ENCODE measurements around the gene OTOS.

Gene OTOS

DNA sequence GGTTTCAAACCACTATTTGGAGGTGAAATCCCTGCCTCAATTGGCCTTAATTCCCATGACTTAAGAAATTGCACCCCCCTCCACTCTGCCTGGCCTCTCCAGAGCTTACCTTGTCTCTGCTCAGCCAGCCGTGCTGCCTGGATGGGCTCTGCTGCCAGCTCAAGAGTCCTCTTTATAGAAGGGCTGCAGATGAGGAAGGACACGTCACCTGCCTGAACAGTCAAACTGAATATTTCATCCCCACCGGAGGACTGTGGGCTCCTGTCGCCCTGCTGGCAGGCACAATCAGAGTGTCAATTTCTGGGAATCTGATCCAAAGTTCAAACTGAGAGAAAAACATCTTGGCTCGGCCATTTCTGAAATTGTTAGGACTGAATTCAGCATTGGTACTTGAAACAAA lies at the start of gene OTOS:
TSS of gene OTOS (minus strand) at position 148 of the 400 bp plus-strand sequence. CDS start 332 bp downstream, outside the sequence.
- no peak for DNase-seq (ENCODE audit: low read depth)

DNA sequence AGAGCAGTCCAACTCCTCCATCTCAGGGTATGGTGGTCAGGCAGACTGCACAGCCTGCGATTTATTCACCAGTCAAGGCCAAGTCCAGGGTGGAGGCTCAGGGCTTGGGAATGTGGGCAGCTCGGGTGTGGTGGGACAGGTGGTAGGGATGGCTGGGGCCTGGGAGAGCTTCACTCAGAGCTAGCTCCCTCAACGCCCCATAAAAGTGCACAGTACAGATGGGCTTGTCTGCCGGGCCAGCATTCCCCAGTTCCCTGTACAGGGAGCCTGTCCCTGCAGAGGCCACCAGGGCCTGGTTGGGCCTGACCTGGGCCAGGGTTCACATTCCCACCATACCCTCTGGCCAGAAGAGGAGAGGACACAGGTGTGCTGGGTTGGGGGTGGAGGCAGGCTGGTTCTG lies 49.2 kb upstream of the OTOS start:
- DNase-seq (ENCODE audit: low read depth): no peak

DNA sequence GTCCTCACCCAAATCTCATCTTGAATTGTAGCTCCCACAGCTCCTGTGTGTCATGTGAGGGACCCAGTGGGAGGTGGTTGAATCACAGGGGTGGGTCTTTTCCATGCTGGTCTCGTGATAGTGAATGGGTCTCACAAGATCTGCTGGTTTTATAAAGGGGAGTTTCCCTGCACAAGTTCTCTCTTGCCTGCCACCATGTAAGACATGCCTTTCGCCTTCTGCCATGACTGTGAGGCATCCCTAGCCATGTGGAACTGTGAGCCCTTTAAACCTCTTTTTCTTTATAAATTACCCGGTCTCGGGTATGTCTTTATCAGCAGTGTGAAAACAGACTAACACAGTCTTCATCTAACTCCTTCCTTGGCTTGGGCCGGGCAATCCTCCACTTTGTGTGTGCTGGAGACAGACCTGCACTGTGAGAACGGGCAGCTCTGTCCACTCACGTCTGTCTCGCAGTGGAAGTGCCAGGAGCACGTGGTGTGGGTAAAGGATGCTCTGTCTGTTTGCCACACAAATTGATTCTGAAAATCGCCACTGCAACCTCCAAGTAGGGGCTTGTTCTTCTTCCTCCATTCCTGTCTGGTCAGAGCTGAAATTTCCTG lies 47.6 kb upstream of the OTOS start:
- DNase-seq (ENCODE audit: low read depth): no peak

DNA sequence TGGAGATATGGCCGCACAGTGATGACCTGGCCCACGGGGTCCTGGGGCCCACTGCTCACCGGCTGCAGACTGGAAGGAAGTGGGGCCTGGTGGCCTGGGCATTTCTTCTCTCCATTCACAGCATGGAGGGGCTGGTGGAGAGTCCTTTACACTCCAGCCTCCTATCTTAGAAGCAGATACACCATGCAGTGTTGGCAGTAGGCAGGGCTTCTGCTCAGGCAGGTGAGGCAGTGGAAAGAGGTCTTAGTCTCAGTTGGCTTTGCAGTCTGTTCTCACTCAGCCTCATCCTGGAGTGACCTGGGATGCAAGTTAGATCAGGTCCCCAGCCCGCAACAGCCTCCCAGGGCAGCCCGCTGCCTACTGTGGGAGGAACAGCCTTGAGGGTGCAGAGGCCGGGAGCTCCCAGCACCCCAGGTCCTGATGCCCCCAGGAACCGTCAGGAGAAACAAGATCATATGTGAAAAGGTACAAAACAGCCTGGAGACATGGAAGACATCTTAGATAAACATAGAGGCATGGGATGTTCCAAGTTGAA lies 45.8 kb upstream of the OTOS start:
- DNase-seq (ENCODE audit: low read depth): no peak

DNA sequence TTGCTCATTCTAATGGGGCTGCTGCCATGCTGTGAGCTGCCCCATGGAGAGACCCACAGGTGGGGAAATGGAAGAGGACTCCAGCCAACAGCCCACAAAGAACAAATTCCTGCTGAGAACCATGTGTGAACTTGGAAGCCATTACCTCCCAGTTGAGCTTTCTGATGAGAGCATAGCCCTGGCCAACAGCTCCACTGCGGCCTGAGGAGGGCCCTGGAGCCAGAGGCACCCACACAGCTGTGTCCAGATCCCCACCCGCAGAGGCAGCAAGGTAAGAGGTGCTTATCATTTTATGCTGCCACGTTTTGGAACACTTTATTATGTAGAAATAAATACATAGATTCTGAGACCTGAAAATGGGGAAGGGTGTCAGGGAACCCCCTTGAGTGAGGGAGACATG lies 44.2 kb upstream of the OTOS start:
- DNase-seq (ENCODE audit: low read depth): no peak

DNA sequence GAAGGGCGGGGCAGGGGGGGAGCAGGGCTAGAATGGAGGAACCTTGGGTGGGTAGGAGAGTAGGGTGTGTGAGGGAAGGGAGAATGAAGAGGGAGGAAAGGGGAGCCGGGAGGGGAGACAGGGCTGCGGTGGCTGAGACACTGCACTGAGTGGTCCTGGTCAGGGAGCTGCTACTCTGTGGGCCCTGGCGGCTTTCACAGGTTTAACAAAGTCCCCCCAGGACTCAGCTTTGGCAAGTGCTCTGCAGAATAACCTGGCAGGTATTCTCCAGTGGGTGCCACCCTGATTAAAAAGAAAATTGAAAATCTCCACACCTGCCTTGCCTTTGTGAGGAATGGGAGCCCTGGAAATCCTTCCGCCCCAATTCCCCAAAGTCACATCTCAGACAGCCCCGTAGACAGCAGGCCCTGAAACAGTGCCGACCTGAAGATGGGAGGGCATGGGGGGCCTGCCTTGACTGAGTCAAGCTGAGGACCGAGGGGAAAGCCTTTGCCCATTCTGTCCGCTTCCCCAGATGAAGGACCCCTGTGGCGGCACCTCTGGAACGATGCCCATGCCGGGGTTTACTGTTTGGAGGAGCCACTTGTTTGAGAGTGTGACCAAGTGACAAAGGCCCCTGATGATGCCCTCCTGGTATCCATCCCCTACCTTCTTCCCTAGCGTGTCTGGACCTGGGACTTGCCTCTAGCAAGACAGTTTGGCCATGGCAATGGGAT lies 43.6 kb upstream of the OTOS start:
- no peak for DNase-seq (ENCODE audit: low read depth)

DNA sequence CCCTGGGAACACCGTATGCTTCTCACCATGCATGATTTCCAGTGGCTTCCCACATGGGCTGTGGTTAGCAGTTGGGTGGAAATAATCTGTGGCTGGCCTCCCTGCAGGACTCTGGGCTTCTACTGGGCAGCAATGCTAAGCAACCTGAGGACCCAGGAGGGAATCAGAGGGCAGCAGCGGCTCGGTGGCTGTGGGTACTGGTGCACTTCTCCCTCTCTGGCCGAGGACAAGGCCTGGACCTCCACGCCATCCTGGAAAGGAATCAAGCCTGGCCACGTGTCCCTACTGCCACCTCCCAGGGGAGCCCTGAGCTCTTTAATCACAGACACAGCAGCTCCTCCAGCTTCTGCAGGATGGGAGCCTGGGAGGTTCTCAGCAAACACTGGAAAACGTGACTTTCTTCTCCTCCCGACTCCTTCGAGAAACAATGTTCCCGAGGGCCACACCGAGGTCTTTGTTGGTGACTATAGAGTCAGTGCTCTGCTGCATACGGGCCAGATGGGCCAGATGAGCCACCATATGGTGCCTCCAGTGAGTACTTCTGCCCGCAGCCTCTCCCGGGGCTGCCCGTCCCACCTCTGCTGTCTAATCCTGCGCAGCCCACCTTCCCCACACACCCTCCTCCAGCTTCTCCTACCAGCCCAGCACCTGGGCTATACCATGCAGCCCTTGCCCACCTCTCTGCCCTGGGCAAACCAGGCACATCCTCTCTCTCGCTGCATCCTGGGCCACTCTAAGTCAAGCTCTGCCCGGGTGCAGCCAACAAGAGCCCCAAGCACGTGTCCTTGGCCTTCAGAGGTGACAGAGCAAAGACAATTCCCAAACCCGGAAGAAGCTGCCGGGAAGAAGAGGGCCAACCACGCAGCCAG lies 42.8 kb upstream of the OTOS start:
- no peak for DNase-seq (ENCODE audit: low read depth)

DNA sequence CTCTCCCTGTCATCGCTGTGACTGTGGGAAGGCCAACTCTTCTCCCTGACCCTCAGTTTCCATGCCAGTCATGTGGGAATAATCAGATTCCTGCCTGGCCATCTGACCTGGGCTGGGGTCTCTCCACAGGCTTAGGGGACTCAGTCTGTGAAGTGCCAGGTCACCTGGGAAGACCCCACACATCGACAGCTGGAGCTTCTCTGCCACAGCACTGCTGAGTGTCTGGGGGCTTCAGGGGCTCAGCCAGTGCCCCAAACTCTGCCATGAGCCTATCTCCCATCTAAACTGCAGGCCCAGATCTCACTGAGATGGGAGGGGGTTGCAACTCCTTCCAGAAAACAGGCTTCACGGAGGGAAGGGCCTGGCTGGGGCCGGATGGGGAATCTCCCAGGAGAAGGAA lies 42.0 kb upstream of the OTOS start:
- no peak for DNase-seq (ENCODE audit: low read depth)

DNA sequence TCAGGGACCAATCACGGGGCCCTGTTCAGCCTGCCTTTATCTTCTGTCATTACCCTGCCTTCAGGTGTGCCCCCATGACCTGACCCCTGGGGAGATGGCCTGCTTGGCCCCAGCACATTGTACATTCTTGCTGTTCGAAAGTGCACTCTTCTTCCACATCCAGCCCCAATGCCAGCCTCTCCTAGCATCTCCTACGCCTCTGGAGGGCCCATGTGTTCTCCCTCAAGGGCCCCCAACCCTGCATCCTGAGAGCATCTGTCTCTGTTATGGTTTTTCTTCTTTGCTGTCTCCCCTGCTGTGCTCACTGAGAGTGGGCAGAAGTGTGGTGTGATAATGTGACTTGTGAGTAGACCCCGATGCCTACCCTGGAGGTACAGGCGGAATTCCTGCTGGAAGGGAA lies 41.5 kb upstream of the OTOS start:
- DNase-seq (ENCODE audit: low read depth): no peak

DNA sequence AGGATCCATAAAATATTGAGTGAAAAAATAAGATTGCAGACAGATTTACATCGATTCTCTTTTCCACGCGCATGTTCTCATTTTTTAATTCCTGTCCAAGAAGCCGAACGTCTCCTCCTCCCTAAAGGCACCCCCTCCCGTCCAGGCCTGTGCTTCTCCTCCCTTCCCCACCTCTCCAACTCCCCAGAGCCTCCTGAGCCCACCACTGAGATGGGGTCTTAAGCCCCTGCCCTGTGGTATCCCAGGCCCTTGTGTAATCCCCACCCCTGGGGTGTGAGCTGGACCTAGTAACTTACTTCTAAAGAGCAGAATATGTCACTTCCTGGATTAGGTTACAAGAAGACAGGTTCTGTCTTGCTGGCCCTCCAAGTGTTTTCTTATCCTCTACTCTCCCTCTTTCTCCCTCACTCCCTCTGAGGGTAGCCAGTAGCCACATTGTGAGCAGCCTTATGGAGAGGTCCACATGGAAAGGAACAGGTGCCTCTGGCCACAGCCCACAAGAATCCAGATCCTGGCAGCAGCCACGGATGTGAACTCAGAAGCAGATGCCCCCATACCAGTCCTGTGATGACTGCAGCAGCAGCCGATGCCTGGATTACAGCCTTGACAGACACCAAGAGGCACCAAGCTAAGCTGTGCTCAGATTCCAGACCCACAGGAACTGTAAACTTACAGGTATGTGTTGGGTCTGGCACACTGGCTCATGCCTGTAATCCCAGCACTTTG lies 39.6 kb upstream of the OTOS start:
- DNase-seq (ENCODE audit: low read depth): no peak

DNA sequence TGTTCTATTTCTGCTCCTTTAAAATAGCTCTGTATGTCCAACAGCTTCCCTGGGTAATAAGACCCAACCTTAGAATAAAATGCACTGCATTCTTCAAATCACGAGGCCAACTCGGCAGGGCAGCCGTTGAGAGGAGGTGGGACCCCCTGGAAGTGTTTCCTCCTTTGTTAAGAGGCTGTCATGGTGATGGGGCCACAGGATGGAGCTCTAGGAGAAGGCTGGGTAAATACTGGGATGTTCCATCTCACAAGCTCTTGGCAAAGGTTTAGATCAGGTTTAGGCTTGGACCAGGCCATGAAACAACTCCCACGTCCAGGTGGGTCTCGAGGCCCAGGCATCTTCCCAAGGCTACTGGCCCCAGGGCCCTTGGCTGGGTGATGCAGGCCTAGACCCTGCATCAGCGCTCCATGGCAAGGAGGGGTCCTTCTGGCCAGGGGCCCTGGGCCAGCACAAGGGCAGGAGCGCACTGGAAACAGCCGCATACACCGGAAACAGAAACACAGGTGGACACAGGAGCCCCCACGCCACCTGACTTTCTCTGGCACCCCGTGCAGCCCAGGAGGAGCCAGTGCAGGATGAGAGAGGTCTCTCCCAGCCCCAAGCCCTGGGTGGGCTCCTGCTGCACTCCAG lies 38.8 kb upstream of the OTOS start:
- DNase-seq (ENCODE audit: low read depth): no peak

DNA sequence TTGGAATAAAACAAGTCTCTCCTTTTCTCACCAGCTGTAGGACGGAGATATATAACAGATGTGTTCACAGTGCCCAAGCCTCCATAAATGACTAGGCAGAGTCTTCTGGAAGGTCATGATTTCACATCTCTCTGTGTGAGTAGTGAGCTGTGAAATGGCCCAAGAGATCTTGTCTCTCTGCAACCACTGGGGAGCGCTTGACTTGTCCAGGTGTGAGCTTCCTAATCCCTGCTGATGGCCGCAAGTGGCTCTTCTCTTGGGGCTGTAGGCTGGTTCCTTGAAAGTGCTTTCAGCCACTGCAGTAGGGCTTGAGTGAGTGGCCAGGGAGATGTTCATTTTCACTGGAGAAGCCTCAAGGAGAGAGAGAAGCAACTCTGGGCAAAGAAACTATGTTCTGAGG lies 38.1 kb upstream of the OTOS start:
- DNase-seq (ENCODE audit: low read depth): no peak

DNA sequence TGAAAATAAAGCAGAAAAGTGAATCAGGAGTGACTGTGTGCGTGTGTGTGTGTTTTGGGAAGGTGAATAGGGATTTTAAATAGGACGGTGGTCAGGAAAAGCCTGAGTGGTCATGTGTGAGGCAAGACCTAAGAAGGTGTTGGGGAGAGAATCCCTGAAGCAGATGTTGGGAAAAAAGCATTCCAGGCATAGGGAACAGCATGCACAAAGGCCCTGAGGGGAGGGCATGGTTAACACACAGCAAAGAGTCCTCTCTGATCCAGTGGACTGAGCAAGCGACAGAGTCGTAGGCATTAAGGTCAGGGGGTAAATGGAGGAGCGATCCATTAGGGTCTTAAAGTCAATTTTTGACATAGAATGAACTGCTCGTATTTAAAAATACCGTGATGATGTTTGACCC lies 34.0 kb upstream of the OTOS start:
- no peak for DNase-seq (ENCODE audit: low read depth)

DNA sequence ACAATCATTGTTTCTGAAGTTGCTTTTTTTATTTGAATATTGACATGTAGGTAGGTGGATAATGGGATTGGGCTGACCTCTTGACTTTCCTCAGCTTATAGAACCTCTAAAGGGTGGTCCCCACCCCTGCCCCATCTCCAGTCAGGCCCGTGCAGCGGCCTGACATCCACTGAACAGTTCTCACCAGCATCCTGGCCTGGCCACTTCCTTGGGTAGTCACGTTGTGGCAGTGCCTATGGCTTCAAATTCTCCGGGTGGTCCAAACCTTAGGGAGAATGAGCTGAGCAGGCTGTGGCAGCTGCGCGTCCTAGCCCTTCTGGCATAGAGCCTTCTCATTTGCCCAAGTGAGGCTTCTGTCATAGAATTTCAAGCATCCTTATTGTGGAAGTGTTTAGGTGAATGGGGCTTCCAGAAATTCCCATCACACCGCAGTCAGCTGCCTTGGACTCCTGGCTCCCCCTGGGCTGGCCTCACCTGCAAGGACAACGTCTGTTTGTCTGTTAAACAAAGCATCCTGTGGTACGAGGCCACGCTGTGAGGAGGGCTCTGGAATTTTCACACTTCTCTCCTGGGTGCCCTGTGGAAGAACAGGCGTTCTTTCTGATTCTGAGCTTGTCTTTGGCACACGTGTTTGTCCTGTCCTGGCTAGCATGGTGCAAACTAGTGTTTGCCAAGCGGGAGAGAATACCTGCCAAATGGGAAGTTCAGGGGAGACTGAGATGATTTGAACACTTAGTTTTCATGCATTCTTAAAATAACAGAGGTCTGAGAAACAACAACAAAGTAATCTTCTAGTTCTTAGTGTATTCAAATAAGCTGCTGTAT lies 31.8 kb upstream of the OTOS start:
- no peak for DNase-seq (ENCODE audit: low read depth)

DNA sequence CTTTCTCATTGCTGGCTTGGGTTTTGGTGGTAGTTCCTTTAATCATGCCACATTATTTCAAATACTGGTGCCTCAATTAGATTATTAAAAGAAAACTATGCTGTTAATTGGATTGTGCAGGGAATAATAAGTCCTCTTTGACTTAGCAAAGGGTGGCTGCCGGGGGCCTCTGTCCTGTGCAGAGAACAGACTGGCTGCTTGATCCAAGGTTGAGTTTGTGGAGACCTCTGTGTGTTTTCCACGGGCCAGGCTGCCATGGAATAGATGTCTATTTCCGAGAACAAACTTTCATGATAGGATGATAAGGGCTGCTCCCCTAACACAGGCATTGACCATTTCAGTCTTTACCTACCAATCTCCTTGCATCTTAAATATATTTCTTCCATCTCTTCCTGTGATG lies 30.4 kb upstream of the OTOS start:
- DNase-seq (ENCODE audit: low read depth): no peak

DNA sequence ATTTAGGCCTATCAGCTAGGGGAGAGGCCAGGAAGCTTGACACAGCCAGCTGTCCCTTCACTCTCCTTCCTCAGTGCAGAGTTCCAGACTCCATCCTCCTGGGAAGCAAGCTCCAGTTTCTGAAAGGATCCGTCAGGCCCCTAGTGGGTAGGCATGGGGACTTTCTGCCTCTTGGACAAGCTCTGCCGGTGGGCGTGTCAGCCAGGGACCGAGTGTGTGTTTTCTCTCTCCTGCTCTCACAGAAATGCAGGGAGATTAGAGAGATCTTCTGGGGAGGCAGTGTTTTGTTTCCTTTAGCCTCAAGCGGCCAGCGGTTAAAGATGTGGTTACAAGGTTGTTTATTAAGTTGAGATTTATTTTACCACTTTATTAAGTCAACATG lies 29.9 kb upstream of the OTOS start:
- DNase-seq (ENCODE audit: low read depth): no peak

DNA sequence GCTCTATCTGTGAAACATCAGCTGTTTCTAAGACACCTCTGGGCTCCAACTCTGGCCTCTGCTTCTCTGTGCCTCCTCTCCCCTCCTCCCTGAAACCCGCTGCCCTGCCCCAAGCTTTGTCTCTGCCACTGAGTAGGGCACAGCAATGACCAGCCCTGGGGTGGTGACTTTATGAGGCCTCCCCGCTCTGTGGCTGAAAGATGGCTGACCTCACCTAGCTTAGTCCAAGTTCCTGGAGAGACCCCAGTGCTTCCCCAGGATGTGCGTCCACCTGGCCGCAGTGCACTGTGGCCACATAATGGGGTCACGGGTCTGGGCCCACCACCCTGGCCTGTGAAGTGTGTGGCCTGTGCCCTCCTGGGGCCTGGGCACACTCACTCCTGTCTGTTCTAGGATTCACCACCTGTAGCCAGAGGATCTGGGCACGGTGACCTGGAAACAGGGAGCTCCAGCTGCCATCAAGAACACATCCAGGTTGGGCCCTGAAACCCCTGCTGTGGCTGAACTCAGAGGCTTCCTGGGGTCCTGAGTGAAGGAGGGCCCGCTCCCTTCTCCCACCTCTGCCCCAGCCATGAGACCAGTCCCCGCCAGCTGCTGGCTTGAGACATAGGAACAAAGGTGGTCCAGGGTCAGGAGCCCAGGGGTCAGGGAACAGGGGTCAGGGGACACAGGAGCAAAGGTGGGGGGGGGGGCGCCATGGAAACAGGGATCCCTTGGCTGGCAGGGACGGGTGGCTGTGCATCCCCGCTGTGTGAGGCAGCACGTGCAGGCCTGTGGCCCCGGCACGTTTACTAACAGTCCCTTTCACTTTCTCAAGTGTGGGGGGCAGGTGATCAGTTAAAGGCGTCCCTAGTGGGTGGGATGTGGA lies 29.3 kb upstream of the OTOS start:
- no peak for DNase-seq (ENCODE audit: low read depth)

DNA sequence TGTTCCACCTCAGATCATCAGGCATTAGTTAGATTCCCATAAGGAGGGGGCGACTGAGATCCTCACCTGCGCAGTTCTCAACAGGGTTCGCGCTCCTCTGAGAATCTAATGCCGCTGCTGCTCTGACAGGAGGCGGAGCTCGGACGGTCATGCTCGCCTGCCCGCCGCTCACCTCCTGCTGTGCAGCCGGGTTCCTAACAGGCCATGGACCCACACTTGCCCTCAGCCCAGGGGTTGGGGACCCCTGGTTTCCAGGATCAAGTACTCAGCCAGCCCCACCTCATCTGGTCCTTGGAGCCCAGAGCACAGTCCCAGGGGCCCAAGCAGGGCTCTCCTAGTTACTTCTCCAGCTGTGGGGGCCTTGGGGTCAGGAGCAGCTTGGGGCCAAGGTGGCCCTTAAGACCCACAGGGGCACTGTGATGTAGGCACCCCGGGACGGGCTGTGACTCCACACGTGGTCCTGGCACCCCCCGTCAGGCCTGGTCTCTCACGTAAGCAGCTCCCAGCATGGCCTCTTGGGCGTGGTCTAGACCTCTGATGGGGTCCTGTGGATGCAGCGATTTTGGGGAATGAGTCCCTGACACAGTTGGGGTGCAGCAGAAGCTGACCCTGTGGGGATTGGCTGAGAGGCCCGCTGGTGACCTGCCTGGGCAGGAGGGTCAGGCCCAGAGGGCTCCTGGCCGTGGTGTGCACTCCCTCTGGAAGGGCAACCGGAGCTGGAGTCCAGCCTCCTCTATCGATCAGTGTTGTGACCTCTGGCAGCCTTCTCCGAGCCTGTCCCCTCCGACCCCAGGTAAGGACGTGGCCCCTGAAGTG lies 28.3 kb upstream of the OTOS start:
- no peak for DNase-seq (ENCODE audit: low read depth)

DNA sequence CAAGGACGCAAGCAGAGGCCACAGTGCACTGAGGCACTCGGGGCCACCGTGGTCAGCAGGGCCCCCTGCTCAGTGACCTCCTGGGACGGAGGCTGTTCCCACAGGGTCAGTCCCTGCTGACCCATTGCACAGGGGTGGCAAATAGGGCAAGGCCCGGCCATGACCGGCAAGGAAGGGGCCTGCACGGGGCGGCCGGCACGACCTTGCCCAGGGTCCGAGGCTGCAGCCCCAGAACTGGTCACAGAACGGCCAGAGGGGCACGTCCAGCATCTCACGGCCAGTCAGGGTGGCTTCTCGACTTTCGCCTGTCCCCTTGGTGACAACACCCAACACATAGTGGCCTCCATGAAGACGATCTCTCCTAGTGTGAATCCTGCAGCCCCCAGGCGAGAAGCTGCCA lies 27.6 kb upstream of the OTOS start:
- DNase-seq (ENCODE audit: low read depth): no peak
